Measurements from ENCODE around the gene TMEM248. TPM values are rescaled to one million over a fixed set of nuclear protein-coding genes. Genes with fewer than 3 reads are reported as not detected.
"Not testable (repeated sequence)": the region's sequence is repeated elsewhere in the genome, so short reads cannot be mapped to it uniquely, and the experiment has no call there.

Gene TMEM248, protein sequence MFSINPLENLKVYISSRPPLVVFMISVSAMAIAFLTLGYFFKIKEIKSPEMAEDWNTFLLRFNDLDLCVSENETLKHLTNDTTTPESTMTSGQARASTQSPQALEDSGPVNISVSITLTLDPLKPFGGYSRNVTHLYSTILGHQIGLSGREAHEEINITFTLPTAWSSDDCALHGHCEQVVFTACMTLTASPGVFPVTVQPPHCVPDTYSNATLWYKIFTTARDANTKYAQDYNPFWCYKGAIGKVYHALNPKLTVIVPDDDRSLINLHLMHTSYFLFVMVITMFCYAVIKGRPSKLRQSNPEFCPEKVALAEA
- 82.2 and 83.6 TPM in 2 replicates for total RNA-seq

DNA sequence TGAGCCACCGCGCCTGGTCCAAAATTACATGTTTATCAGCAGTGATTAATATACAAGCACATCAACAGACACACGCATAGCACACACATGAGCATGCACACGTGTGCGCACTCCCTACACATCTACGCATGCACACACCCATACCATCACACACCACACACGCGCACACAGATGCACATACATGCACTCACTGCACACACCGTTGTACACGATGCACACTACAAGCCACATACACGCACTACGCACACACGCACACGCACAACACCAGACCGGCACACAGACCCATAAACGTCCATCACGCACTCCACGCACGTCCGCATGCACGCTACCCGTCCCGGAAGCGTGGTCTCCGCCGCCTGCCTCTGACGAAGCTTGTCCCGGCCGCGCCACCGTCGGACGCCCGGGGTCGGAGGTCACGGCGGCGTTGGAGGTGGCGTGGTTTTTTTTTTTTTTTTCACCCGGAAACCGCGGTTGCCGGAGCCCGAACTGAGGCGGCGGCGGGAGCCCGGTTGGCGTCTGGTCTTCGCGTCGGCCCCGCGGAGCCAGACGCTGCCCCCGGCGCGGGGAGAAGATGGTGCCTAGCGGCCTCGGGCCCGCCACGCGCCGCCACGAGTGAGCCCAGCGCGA, at the start of gene TMEM248:
Gene TMEM248, plus strand, starts transcription at position 457 of the 627 bp plus-strand sequence. CDS start 20,641 bp downstream, outside the sequence.
- Mint-ChIP-seq H3K27ac (peak within 1 kb of the TSS; percentile 96), H3K36me3 (ENCODE audit: low read depth) (peaks cover 26% of the 10 kb centered on the region), H3K27me3 (ENCODE audit: low read depth) (no peaks in the 10 kb centered on the region), H3K4me3 (ENCODE audit: low read depth) (peak within 1 kb of the TSS; percentile 94), H3K9me3 (no peaks in the 10 kb centered on the region), H3K4me1 (ENCODE audit: low read depth) (peaks cover 23% of the 10 kb centered on the region)
- intact Hi-C loops (cut with micrococcal nuclease): loop anchor here (1.0 to 2.0 kb wide), 2 partner anchors 76 to 77 kb away; partner anchors contain the start of gene TYW1
- peak; percentile 90 for DNase-seq (ENCODE audit: low spot score)

DNA sequence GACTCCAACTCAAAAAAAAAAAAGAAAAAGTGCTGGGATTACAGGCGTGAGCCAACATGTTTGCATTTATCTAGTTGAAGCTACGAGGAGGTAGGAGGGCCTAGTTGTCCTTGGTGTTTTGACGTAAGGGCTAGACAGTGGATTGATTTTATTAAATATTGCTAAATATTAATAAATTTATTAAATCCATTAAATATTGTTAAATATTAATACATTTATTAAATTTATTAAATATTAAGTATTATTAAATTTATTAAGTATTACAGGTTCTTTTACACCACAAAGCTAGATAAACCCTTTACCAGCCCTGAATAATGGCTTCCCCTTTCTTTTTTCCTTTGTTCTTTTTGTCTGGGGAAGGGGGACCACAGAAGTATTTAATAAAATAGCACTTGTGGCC, 47.5 kb upstream of the TMEM248 start:
- Mint-ChIP-seq H3K27ac (no peak overlapping the region), H3K9me3 (no peaks in the 10 kb centered on the region), H3K36me3 (ENCODE audit: low read depth) (no peaks in the 10 kb centered on the region), H3K4me3 (ENCODE audit: low read depth) (no peak overlapping the region), H3K27me3 (ENCODE audit: low read depth) (no peaks in the 10 kb centered on the region), H3K4me1 (ENCODE audit: low read depth) (peaks cover 22% of the 10 kb centered on the region)
- intact Hi-C loops (cut with micrococcal nuclease): no loop called here
- DNase-seq (ENCODE audit: low spot score): no peak

DNA sequence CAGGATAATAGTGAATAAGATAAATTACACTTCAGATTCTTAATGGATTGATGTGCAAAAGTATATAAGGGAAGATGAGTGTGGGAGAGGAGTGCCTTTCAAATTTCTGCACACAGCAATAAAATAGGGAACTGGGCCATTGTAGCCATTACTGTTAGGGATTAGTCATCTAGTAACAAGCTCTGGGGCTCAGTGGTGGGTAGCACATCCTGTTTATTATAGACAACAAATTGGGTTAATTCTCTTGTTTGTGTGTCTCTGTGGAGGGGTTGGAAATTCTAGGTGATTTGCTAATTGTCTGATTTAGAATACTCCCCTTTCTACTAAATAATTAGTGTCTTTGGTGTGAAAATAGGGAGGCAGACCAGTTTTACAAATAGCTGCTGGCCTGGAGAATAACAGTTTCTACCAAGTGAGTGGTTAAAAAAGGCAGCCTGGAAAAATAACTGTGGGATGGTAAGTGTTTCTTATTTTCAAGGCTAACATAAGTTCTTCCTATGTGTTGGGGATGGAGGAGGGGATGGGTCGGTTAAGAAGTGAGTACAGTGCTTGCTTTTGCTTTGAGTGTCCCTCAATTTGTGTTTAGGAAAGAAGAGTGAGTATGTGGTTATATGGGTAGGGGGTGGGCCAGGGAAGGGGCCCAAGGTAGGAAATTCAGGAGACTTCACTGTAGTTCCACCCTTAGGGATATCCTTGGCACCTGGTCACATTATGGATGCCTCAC, 43.3 kb upstream of the TMEM248 start:
- Mint-ChIP-seq H3K27me3 (ENCODE audit: low read depth) (no peaks in the 10 kb centered on the region), H3K4me1 (ENCODE audit: low read depth) (peaks cover 14% of the 10 kb centered on the region), H3K36me3 (ENCODE audit: low read depth) (no peaks in the 10 kb centered on the region), H3K9me3 (no peaks in the 10 kb centered on the region), H3K27ac (peak overlapping the region; percentile 29), H3K4me3 (ENCODE audit: low read depth) (no peak overlapping the region)
- DNase-seq (ENCODE audit: low spot score): no peak
- intact Hi-C loops (cut with micrococcal nuclease): no loop called here

DNA sequence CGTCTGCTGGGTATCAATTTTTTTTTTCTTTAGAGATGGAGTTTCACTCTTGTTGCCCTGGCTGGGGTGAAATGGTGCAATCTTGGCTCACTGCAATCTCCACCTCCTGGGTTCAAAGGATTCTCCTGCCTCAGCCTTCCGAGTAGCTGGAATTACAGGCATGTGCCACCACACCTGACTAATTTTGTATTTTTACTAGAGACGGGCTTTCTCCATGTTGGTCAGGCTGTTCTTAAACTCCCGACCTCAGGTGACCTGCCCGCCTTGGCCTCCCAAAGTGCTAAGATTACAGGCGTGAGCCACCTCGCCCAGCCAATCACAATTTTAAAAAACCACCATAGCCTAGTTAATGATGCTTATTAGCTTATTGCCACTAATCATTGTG, 42.7 kb upstream of the TMEM248 start:
- H3K36me3 Mint-ChIP-seq (ENCODE audit: low read depth); H3K9me3 Mint-ChIP-seq; H3K27me3 Mint-ChIP-seq (ENCODE audit: low read depth); intact Hi-C loops (cut with micrococcal nuclease); H3K4me3 Mint-ChIP-seq (ENCODE audit: low read depth); DNase-seq (ENCODE audit: low spot score): not testable (repeated sequence)
- peak overlapping the region; percentile 29 for H3K27ac Mint-ChIP-seq
- peaks cover 14% of the 10 kb centered on the region for H3K4me1 Mint-ChIP-seq (ENCODE audit: low read depth)

DNA sequence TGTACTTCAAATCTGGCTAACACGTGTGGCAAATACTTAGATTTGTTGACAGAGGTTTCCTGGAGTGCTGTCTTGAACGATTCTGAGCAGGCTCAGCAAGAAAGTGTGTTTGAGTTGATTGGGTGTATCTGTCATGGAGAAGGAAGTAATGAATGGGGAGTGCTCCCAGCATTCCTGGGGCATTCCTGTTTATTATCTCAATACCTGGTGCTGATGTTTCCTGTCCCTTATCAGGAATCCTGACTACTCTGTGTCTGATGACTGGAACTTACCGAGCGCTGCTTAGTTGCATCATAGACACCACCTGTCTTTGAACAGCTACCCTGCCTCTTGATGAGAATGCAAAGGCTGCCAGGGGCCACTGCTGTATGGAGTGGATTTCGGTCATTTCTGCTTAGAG, 41.0 kb upstream of the TMEM248 start:
- Mint-ChIP-seq H3K4me3 (ENCODE audit: low read depth) (no peak overlapping the region), H3K4me1 (ENCODE audit: low read depth) (peaks cover 18% of the 10 kb centered on the region), H3K9me3 (no peaks in the 10 kb centered on the region), H3K27ac (no peak overlapping the region), H3K36me3 (ENCODE audit: low read depth) (no peaks in the 10 kb centered on the region), H3K27me3 (ENCODE audit: low read depth) (no peaks in the 10 kb centered on the region)
- intact Hi-C loops (cut with micrococcal nuclease): no loop called here
- DNase-seq (ENCODE audit: low spot score): no peak

DNA sequence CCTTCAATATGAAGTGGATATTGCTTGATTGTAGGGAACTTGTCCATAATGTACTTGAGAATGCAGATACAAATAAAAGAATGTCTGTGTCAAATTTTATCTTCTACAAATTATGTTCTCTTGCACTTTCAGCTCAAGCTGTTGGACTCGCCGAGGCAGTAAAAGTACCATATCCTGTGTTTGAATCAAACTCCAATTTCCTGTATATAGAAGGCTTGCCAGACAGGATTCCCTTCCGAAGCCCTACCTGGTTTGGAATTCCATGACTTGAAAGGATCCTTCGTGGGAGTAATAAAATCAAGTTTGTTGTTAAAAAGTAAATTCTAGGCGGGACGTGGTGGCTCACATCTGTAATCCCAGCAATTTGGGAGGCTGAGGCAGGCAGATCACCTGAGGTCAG, 40.4 kb upstream of the TMEM248 start:
- H3K9me3 Mint-ChIP-seq; H3K36me3 Mint-ChIP-seq (ENCODE audit: low read depth); H3K27me3 Mint-ChIP-seq (ENCODE audit: low read depth); H3K27ac Mint-ChIP-seq; DNase-seq (ENCODE audit: low spot score); H3K4me3 Mint-ChIP-seq (ENCODE audit: low read depth); intact Hi-C loops (cut with micrococcal nuclease): not testable (repeated sequence)
- H3K4me1 Mint-ChIP-seq (ENCODE audit: low read depth): peaks cover 18% of the 10 kb centered on the region

DNA sequence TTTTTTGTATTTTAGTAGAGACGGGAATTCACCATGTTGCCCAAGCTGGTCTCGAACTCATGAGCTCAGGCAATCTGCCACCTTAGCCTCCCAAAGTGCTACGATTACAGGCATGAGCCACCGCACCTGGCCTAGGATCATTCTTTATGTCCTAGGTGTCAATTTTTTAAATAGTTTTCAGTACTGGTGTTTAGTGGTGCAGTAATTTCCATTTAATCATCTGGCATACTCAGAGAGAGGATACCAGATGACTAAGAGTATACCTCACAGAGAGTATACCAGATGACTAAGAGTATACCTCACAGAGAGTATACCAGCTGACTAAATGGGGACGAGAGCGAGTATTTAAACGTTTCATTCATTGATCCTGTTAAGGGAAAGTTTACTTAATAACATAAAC, 37.3 kb upstream of the TMEM248 start:
- peaks cover 16% of the 10 kb centered on the region for H3K4me1 Mint-ChIP-seq (ENCODE audit: low read depth)
- H3K27ac Mint-ChIP-seq: no peak overlapping the region
- H3K36me3 Mint-ChIP-seq (ENCODE audit: low read depth): peaks cover 4% of the 10 kb centered on the region
- H3K27me3 Mint-ChIP-seq (ENCODE audit: low read depth): no peaks in the 10 kb centered on the region
- DNase-seq (ENCODE audit: low spot score): no peak
- H3K9me3 Mint-ChIP-seq: no peaks in the 10 kb centered on the region
- H3K4me3 Mint-ChIP-seq (ENCODE audit: low read depth): no peak overlapping the region
- intact Hi-C loops (cut with micrococcal nuclease): no loop called here

DNA sequence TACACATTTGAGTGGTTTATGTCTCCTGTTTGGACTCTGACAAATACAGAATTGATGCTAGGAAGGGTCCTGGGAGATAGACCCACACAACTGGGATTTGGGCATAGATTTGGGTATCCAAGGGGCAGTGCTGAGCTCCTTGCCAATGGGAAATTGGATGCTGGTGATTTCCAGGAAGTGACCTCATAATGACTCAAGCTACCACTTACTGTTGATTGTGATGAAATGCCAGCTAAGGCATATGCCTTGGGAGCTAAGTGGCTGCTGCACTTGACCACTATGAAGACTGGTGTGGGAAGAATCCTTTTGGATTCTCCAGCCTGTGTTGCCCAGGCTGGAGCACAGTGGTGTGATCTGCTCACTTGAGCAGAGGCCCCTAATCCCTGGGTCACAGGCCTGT, 36.5 kb upstream of the TMEM248 start:
- H3K27me3 Mint-ChIP-seq (ENCODE audit: low read depth); intact Hi-C loops (cut with micrococcal nuclease); H3K27ac Mint-ChIP-seq: not testable (repeated sequence)

DNA sequence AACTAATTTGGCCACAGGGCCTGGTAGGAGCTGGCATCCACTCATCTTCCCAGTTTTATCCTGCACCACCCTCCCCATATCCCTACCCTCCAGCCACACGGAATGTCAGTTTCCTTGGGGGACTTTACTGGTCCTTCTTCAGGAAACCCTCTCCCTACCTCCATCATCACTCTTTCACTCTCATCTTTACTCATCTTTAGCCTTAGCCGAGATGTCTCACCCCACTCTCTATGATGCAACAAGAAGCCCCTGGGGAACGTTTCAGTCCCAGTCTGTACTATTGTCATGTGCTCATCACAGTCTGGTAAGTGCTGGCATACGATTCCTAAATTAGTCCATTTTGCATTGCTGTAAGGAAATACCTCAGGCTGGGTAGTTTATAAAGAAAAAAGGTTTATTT, 34.9 kb upstream of the TMEM248 start:
- Mint-ChIP-seq H3K27me3 (ENCODE audit: low read depth) (no peaks in the 10 kb centered on the region), H3K36me3 (ENCODE audit: low read depth) (peaks cover 4% of the 10 kb centered on the region), H3K4me3 (ENCODE audit: low read depth) (no peak overlapping the region), H3K4me1 (ENCODE audit: low read depth) (peaks cover 16% of the 10 kb centered on the region), H3K27ac (no peak overlapping the region), H3K9me3 (no peaks in the 10 kb centered on the region)
- DNase-seq (ENCODE audit: low spot score): no peak
- intact Hi-C loops (cut with micrococcal nuclease): loop anchor here (5.0 kb wide), 1 partner anchor 39 kb away; no protein-coding TSS in a partner anchor

More for the DNA sequence above, 36.5 kb upstream of the TMEM248 start:
- DNase-seq (ENCODE audit: low spot score); H3K4me3 Mint-ChIP-seq (ENCODE audit: low read depth); H3K36me3 Mint-ChIP-seq (ENCODE audit: low read depth); H3K9me3 Mint-ChIP-seq: not testable (repeated sequence)
- H3K4me1 Mint-ChIP-seq (ENCODE audit: low read depth): peaks cover 16% of the 10 kb centered on the region

DNA sequence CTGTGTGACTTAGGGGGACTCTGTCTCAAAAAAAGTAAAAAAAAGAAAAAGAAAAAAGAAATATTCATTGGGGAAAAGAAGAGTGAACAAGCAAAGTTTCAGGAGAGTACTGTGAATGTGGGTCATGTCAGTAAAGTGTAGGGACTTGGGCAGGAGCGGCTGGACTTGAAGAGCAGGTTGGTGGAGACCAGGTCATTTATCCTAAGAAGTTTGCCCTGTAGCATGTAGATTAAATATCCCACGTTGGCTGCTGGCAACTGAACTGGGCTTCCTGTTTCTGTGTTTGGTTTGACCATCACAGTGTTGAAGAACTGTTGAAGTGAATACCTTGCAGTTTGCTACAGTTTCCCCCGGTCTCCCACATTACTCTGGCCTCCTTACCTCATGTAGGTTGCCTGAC, 32.8 kb upstream of the TMEM248 start:
- not testable (repeated sequence) for H3K36me3 Mint-ChIP-seq (ENCODE audit: low read depth); H3K27me3 Mint-ChIP-seq (ENCODE audit: low read depth); H3K9me3 Mint-ChIP-seq; H3K27ac Mint-ChIP-seq; DNase-seq (ENCODE audit: low spot score); H3K4me3 Mint-ChIP-seq (ENCODE audit: low read depth)
- intact Hi-C loops (cut with micrococcal nuclease): loop anchor here (5.0 kb wide), 1 partner anchor 41 kb away; no protein-coding TSS in a partner anchor
- H3K4me1 Mint-ChIP-seq (ENCODE audit: low read depth): peaks cover 16% of the 10 kb centered on the region

DNA sequence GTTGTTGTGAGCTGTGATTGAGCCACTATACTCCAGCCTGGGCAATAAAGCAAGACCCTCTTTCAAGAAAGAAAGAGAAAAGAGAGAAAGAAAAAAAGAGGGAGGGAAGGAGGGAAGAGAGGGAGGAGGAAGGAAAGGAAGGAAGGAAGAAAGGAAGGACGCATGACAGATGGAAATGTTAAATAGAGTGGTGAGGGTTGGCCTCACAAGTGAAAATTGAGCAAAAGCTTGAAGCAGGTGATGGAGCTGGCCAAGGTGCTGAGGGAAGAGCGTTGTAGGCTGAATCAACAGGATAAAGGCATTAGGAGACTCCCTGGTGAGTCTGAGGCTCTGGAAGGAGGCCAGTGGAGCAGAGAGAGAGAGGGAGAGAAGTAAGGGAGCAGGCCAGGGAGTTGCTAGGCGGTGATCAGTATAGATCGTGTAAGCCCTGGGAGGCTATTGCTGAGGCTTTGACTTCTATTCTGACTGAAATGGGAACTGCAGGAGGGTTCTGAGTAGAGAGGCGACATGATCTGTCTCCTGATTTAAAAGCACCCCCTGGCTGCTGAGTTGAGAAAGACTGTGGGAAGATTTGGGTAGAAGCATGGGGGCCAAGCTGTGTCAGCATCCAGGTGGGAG, 26.5 kb upstream of the TMEM248 start:
- intact Hi-C loops (cut with micrococcal nuclease): loop anchor here (2.0 kb wide), 1 partner anchor 58 kb away; no protein-coding TSS in a partner anchor
- Mint-ChIP-seq H3K27ac (no peak overlapping the region), H3K4me1 (ENCODE audit: low read depth) (no peaks in the 10 kb centered on the region), H3K4me3 (ENCODE audit: low read depth) (no peak overlapping the region), H3K36me3 (ENCODE audit: low read depth) (no peaks in the 10 kb centered on the region), H3K9me3 (no peaks in the 10 kb centered on the region), H3K27me3 (ENCODE audit: low read depth) (no peaks in the 10 kb centered on the region)
- DNase-seq (ENCODE audit: low spot score): no peak

DNA sequence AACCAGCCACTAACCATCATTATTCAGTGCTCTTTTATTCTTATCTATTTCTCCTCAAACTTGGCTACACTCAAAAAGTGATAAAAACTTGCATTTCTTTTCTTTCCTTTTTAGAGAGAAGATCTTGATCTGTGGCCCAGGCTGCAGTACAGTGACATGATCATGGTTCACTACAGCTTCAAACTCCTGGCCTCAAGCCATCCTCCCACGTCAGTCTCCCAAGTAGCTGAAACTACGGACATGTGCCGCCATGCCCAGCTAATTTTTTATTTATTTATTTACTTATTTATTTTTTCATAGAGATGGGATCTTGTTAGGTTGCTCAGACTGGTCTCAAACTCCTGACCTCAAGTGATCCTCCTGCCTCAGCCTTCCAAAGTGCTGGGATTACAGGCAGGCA, 24.6 kb upstream of the TMEM248 start:
- no peaks in the 10 kb centered on the region for H3K27me3 Mint-ChIP-seq (ENCODE audit: low read depth)
- H3K27ac Mint-ChIP-seq: no peak overlapping the region
- H3K9me3 Mint-ChIP-seq: no peaks in the 10 kb centered on the region
- H3K36me3 Mint-ChIP-seq (ENCODE audit: low read depth): no peaks in the 10 kb centered on the region
- intact Hi-C loops (cut with micrococcal nuclease): no loop called here
- DNase-seq (ENCODE audit: low spot score): no peak
- H3K4me3 Mint-ChIP-seq (ENCODE audit: low read depth): no peak overlapping the region
- no peaks in the 10 kb centered on the region for H3K4me1 Mint-ChIP-seq (ENCODE audit: low read depth)
